Measurements from ENCODE around the gene AOAH. TPM values are rescaled to one million over a fixed set of nuclear protein-coding genes. Genes with fewer than 3 reads are reported as not detected.
"Not testable (repeated sequence)": the region's sequence is repeated elsewhere in the genome, so short reads cannot be mapped to it uniquely, and the experiment has no call there.

AOAH gene
- total RNA-seq, 1 experiment from 2014 or later = 0.61 TPM

DNA sequence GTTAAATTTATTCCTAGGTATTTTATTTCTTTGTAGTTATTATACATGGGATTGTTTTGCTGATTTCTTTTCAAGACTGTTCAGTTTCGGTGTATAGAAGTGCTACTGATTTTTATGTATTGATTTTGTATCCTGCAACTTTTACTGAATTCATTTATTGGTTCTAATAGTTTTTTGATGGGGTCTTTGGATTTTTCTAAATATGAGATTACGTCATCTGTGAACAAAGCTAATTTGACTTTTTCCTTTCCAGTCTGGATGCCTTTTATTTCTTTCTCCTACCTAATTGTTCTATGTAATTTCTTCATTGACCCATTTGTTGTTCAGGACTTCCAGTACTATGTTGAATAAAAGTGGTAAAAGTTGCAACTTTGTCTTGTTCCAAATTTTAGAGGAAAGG is 5.8 kb upstream of the AOAH start:
- no peak overlapping the region for H3K4me3 ChIP-seq
- no peaks in the 10 kb centered on the region for H3K4me1 ChIP-seq (replicated peaks)
- no peak for DNase-seq (ENCODE audit: low read depth in 1 of 2, low spot score in 2 of 2)
- H3K36me3 ChIP-seq = no peaks in the 10 kb centered on the region
- H3K9me3 ChIP-seq (replicated peaks) = no peaks in the 10 kb centered on the region
- no peaks in the 10 kb centered on the region for H3K27me3 ChIP-seq (replicated peaks)
- H3K27ac ChIP-seq = no peak overlapping the region

DNA sequence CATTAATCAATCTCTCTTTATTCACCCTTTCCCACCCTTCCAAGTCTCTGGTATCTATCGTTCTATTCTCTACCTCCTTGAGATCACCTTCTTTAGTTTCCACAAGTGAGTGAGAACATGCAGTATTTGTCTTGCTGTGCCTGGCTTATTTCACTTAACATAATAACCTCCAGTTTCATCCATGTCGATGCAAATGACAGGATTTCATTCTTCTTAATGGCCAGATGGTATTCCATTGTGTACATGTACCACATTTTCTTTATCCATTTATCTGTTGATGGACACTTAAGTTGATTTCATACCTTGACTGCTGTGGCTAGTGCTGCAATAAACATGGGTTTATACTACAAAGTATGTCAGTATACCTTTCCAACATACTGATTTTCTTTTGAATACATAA is 3.8 kb upstream of the AOAH start:
- Histone ChIP-seq H3K9me3 (replicated peaks) (no peaks in the 10 kb centered on the region), H3K4me3 (no peak overlapping the region), H3K36me3 (no peaks in the 10 kb centered on the region), H3K27me3 (replicated peaks) (no peaks in the 10 kb centered on the region), H3K4me1 (replicated peaks) (no peaks in the 10 kb centered on the region), H3K27ac (no peak overlapping the region)
- DNase-seq (ENCODE audit: low read depth in 1 of 2, low spot score in 2 of 2) = no peak

DNA sequence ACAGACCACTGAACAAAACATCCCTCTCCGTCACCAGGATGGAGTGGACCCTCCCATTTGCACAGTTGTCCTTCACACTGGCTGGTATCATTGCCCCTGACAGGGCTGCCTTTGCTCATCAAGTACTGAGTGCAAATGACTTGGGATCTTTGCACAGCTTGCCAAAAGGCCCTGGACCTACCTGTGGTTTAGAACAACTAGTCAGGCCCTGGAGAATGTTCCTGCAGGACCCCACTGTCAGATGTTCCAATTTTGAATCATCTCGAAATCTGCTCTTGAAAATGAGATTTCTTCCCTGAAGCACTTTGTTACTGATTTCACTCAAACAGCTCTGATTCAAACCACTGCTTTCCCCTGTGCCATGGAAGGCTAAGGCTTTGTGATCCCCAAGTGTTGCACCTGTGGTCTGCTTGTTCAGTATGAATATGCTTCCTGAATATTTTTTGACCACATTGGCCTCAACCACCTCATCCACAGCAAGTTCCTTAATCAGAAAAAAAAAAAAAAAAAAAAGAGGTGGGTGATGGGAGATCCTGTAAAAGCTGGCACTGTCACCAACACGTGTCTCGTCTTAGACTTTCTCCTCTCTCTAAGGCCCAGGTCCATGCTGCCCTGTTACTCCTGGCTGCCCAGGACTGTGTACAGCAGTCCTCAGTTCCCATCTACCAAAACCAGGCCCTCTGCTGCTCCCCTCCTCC is 2.7 kb upstream of the AOAH start:
- no peaks in the 10 kb centered on the region for H3K36me3 ChIP-seq
- H3K4me1 ChIP-seq (replicated peaks) = no peaks in the 10 kb centered on the region
- no peak for DNase-seq (ENCODE audit: low read depth in 1 of 2, low spot score in 2 of 2)
- H3K9me3 ChIP-seq (replicated peaks) = no peaks in the 10 kb centered on the region
- no peak overlapping the region for H3K4me3 ChIP-seq
- H3K27me3 ChIP-seq (replicated peaks) = no peaks in the 10 kb centered on the region
- H3K27ac ChIP-seq = no peak overlapping the region

DNA sequence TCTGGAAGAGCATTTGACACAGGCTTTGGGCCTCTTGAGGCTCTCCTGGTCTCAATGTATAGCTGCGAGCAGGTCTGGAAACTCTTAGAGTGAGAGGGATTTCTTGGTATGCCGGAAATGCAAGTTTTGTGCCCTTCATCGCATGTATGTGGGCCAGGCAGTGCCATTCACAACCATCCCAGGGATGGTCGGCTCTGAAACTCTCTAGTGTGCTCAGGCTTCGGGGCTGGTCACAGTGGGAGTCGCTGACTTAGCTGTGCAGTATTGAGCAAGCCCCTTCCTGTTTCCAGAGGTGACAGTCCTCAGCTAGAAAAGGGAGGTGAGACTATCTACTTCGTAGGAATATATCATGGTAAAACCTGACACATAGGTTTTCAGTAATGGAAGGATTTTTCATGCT is 2.0 kb upstream of the AOAH start:
- Histone ChIP-seq H3K9me3 (replicated peaks) (no peaks in the 10 kb centered on the region), H3K27me3 (replicated peaks) (no peaks in the 10 kb centered on the region), H3K4me3 (no peak overlapping the region), H3K27ac (no peak overlapping the region), H3K4me1 (replicated peaks) (no peaks in the 10 kb centered on the region), H3K36me3 (no peaks in the 10 kb centered on the region)
- no peak for DNase-seq (ENCODE audit: low read depth in 1 of 2, low spot score in 2 of 2)

DNA sequence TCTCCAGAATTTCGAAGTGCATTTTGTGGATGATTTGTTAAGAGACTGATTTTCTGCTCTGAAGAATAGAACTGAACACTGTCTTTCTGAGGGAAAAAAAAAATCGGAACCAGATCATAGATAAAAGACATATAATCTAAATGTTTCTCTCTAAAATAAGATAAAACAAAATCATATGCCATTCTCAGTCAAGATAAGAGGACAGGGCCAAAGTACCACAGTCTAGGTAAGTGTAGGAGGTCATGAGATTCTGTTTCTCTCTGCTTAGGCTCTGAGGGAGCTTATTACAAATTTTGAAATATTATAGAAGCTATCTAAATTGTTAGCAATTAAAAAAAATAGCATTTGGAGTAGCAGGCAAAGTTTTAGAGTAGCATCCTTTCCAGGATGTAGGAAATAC is 702 bp upstream of the AOAH start:
- H3K36me3 ChIP-seq = no peaks in the 10 kb centered on the region
- no peak overlapping the region for H3K4me3 ChIP-seq
- no peak overlapping the region for H3K27ac ChIP-seq
- H3K27me3 ChIP-seq (replicated peaks) = no peaks in the 10 kb centered on the region
- no peaks in the 10 kb centered on the region for H3K9me3 ChIP-seq (replicated peaks)
- no peak for DNase-seq (ENCODE audit: low read depth in 1 of 2, low spot score in 2 of 2)
- no peaks in the 10 kb centered on the region for H3K4me1 ChIP-seq (replicated peaks)

DNA sequence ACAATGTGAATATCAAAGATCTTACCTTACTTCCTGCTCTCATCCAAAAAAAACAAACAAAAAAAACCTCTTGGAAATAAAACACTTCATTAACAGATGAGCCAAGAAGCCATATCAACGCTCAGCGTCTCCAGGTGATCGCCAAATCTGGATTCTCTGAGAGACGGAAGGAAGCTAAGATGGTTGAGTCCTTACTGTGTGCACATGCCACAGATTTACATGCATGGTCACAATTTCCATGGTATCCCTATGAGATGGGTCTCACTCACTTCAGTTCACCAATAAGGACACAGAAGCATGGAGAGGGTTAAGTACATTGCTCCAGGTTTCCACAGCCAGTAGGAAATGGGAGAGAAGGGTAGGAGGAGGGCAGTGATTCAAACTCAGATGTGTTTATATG is 1.0 kb downstream of the AOAH start:
- H3K27ac ChIP-seq = no peak overlapping the region
- DNase-seq (ENCODE audit: low read depth in 1 of 2, low spot score in 2 of 2) = no peak
- no peaks in the 10 kb centered on the region for H3K9me3 ChIP-seq (replicated peaks)
- no peaks in the 10 kb centered on the region for H3K27me3 ChIP-seq (replicated peaks)
- H3K36me3 ChIP-seq = no peaks in the 10 kb centered on the region
- H3K4me3 ChIP-seq = no peak overlapping the region
- H3K4me1 ChIP-seq (replicated peaks) = no peaks in the 10 kb centered on the region

DNA sequence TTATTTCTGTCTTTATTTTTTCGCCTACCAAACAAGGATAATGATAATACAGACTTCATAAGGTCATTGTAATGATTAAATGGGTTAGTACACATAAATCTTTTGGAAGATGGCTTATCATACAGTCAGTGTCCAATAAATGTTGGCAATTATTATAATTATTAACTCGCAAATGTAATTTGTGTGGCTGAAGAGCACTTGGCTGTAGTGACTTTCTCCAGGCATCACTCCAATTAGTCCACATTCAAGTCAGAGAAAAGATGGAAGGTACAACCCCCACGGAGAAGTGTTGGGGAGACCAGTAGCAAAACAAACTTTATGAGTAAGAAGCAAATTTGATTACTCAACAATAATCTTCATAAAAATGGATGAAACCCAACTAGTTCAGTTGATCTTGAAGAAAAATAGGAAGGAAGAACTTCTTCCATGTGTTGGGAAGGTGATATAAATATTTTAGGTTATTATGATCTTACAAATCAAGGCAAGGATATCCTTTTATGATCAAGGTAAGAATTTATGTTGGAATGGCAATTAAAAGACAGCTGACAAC is 5.1 kb downstream of the AOAH start:
- Histone ChIP-seq H3K4me1 (replicated peaks) (no peaks in the 10 kb centered on the region), H3K9me3 (replicated peaks) (no peaks in the 10 kb centered on the region), H3K27me3 (replicated peaks) (no peaks in the 10 kb centered on the region), H3K36me3 (no peaks in the 10 kb centered on the region), H3K4me3 (no peak overlapping the region), H3K27ac (no peak overlapping the region)
- no peak for DNase-seq (ENCODE audit: low read depth in 1 of 2, low spot score in 2 of 2)

DNA sequence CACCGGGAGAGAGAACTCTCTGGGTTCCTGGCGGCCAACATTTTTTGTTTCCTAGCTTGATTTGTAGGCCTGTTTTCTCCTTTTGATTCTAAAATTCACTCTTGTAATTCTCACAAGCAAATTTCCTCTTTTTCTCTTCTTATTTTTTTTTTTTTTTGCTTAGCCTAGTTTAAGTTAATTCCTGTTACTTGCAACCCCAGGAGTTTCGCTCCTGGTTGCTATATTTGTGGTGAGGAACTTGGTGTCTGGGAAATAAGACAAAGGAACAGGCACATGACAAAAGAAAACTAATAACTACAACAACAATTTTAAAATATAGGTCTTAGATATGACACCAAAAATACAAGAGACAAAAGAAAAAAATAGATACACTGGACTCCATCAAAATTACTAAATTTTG is 6.7 kb downstream of the AOAH start:
- Histone ChIP-seq H3K27ac (no peak overlapping the region), H3K4me3 (no peak overlapping the region), H3K36me3 (no peaks in the 10 kb centered on the region), H3K27me3 (replicated peaks) (no peaks in the 10 kb centered on the region), H3K4me1 (replicated peaks) (no peaks in the 10 kb centered on the region), H3K9me3 (replicated peaks) (no peaks in the 10 kb centered on the region)
- no peak for DNase-seq (ENCODE audit: low read depth in 1 of 2, low spot score in 2 of 2)

DNA sequence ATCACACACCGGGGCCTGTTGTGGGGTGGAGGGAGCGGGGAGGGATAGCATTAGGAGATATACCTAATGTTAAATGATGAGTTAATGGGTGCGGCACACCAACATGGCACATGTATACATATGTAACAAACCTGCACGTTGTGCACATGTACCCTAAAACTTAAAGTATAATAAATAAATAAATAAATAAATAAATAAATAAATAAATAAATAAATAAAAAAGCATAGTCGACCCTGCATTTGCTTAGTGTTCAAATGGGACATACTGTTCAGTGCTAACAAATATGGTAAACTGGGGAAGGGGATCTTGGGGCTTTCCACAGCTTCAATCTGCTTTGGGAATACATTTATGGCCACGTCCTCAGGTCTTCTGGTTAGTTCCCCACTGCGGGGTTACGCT is 7.5 kb downstream of the AOAH start:
- not testable (repeated sequence) for H3K4me1 ChIP-seq (replicated peaks); H3K27me3 ChIP-seq (replicated peaks); H3K27ac ChIP-seq; H3K4me3 ChIP-seq; H3K36me3 ChIP-seq; DNase-seq (ENCODE audit: low read depth in 1 of 2, low spot score in 2 of 2); H3K9me3 ChIP-seq (replicated peaks)

DNA sequence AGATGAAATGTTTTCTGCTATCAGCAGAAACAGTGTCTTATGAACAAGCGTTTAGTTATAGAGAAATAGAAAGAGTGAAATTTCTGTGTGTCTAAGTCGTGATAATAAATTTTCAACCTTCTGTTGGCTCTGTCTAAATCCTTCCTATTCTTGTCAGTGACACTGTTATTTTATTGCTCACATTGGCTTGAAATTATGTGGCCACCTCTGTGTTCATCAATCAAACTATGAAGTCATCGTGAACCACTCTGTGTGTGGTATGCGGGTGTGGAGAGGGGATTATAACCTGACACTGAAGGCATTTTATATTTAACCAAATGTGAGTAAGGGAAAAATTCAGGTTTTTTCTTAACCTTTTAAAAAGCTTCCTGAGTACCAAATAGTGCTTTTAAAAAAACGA is 12.3 kb downstream of the AOAH start:
- no peaks in the 10 kb centered on the region for H3K27me3 ChIP-seq (replicated peaks)
- peak in 1 of 2 experiments; percentile 4 for DNase-seq (ENCODE audit: low read depth in 1 of 2, low spot score in 2 of 2)
- peaks cover 15% of the 10 kb centered on the region for H3K4me1 ChIP-seq (replicated peaks)
- no peak overlapping the region for H3K27ac ChIP-seq
- H3K4me3 ChIP-seq = no peak overlapping the region
- no peaks in the 10 kb centered on the region for H3K9me3 ChIP-seq (replicated peaks)
- H3K36me3 ChIP-seq = no peaks in the 10 kb centered on the region

DNA sequence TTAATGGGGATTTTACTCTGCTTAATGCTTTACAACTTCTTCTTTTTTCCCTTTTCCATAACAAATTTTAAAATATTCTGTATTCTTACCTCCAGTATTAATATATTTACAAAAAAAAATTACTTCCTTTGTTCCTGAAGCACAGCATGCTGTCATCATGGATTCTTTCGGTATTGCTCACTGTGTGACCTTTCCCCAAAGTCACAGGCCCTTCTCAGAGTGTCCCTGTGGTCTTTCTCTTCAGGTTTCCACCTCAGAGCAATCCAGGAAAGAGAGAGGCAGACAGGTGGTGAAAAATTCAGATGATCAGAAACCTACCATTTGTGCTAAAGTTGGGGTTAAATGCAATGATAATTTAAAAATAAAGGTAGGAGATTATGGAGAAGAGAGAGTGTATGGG is 13.0 kb downstream of the AOAH start:
- H3K9me3 ChIP-seq (replicated peaks) = no peaks in the 10 kb centered on the region

DNA sequence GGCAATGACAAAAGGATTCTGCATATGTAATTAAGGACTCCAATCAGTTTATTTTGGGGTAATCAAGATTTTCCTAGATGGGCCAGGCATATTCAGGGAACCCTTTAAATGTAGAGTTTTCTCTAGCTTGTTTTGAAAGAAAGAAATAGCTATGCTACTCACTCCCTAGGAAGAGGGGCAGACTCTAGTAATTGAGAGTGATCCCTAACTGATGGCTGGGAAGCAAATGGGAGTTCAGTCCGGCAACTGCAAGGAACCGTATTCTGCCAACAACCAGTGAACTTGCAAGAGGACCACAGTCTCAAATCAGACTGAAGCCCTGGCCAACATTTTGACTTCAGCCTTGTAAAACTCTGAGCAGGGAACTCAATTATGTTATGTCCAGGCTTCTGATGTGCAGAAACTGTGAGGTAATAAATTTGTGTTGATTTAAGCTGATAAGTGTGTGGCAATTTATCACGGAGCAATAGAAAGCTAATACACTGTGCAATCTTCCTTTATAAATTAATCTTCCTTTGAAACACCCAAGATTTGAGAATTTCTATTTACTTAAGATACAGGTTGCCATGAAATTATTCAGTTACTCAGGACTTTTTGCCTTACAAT is 14.0 kb downstream of the AOAH start:
- Histone ChIP-seq H3K27ac (no peak overlapping the region), H3K4me1 (replicated peaks) (peaks cover 15% of the 10 kb centered on the region)
- no peak for DNase-seq (ENCODE audit: low read depth in 1 of 2, low spot score in 2 of 2)

More for the DNA sequence above, 13.0 kb downstream of the AOAH start:
- Histone ChIP-seq H3K4me1 (replicated peaks) (peaks cover 15% of the 10 kb centered on the region), H3K27ac (no peak overlapping the region), H3K36me3 (no peaks in the 10 kb centered on the region), H3K27me3 (replicated peaks) (no peaks in the 10 kb centered on the region), H3K4me3 (no peak overlapping the region)
- DNase-seq (ENCODE audit: low read depth in 1 of 2, low spot score in 2 of 2) = peak in 1 of 2 experiments; percentile 10

DNA sequence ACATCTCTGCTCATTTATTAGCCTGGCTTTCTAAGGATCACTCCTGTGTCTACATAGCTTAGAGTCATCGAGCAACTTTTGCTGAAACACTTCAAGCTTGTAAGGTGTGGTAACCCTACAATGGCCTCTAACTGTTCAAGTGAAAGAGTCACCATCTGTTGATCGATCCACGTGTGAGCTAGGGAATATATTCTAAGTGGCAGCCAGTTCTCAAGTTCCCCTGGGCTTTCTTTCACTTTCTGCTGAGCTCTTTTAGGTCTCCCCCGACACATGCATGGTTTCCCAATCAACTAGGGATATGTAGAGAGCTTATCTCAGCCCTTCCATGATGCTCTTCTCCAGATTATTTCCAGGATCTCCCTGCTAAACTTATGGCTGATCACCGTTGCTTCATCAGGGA is 15.5 kb downstream of the AOAH start:
- no peaks in the 10 kb centered on the region for H3K9me3 ChIP-seq (replicated peaks)
- no peak overlapping the region for H3K27ac ChIP-seq
- no peak for DNase-seq (ENCODE audit: low read depth in 1 of 2, low spot score in 2 of 2)
- H3K36me3 ChIP-seq = no peaks in the 10 kb centered on the region
- H3K27me3 ChIP-seq (replicated peaks) = no peaks in the 10 kb centered on the region
- H3K4me1 ChIP-seq (replicated peaks) = peaks cover 15% of the 10 kb centered on the region
- no peak overlapping the region for H3K4me3 ChIP-seq

More for the DNA sequence above, 14.0 kb downstream of the AOAH start:
- Histone ChIP-seq H3K9me3 (replicated peaks) (no peaks in the 10 kb centered on the region), H3K36me3 (no peaks in the 10 kb centered on the region), H3K27me3 (replicated peaks) (no peaks in the 10 kb centered on the region), H3K4me3 (no peak overlapping the region)

DNA sequence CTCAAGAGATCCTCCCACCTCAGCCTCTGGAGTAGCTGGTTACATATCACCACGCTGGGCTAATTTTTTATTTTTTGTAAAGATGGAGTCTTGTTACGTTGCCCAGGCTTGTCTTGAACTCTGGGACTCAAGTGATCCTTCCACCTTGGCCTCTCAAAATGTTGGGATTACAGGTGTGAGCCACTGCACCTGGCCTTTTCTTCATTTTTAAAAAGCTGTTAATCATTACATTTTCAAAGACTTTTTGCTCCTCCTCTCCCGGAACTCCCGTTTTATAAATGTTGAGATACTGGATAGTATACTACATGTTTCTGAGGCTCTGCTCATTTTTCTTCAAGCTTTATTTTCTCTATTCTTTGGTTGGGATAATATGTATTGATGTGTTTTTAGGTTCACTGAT is 16.4 kb downstream of the AOAH start:
- no peak overlapping the region for H3K27ac ChIP-seq
- H3K9me3 ChIP-seq (replicated peaks) = no peaks in the 10 kb centered on the region
- H3K4me1 ChIP-seq (replicated peaks) = peaks cover 15% of the 10 kb centered on the region
- no peaks in the 10 kb centered on the region for H3K36me3 ChIP-seq
- no peaks in the 10 kb centered on the region for H3K27me3 ChIP-seq (replicated peaks)
- H3K4me3 ChIP-seq = no peak overlapping the region
- DNase-seq (ENCODE audit: low read depth in 1 of 2, low spot score in 2 of 2) = no peak

All from SJSA1 (cell line).